ENCODE data around the gene MBL2.

The MBL2 gene

GRCh38 chr10:52742731-52743130, 29.9 kb downstream of the MBL2 start:
- Histone ChIP-seq H3K27me3 (ENCODE audit: control insufficient read depth, insufficient read depth, low read length, poor library complexity, severe bottlenecking) (no peaks in the 10 kb centered on the region), H3K4me1 (ENCODE audit: control insufficient read depth, insufficient read depth, low read length) (no peaks in the 10 kb centered on the region), H3K9me3 (ENCODE audit: control insufficient read depth, low read length) (no peaks in the 10 kb centered on the region), H3K36me3 (ENCODE audit: control insufficient read depth, insufficient read depth, low read length) (no peaks in the 10 kb centered on the region), H3K27ac (ENCODE audit: insufficient read depth, low read depth, low read length, poor library complexity, severe bottlenecking) (no peak overlapping the region), H3K4me3 (ENCODE audit: insufficient read depth, low read depth, low read length) (no peak overlapping the region)
- WGBS, 2 experiments = 88 to 92% methylated on average over 3 of the region's 3 CpGs

- H3K36me3 ChIP-seq (ENCODE audit: control insufficient read depth, insufficient read depth, low read length) = no peaks in the 10 kb centered on the region
Measured at GRCh38 chr10:52741851-52742250, 30.7 kb downstream of the MBL2 start.

GRCh38 chr10:52740913-52741675, 31.5 kb downstream of the MBL2 start:
- no peak overlapping the region for H3K27ac ChIP-seq (ENCODE audit: insufficient read depth, low read depth, low read length, poor library complexity, severe bottlenecking)
- H3K4me3 ChIP-seq (ENCODE audit: insufficient read depth, low read depth, low read length) = no peak overlapping the region
- H3K4me1 ChIP-seq (ENCODE audit: control insufficient read depth, insufficient read depth, low read length) = no peaks in the 10 kb centered on the region
- no peaks in the 10 kb centered on the region for H3K27me3 ChIP-seq (ENCODE audit: control insufficient read depth, insufficient read depth, low read length, poor library complexity, severe bottlenecking)
- H3K36me3 ChIP-seq (ENCODE audit: control insufficient read depth, insufficient read depth, low read length) = no peaks in the 10 kb centered on the region
- 81 to 83% methylated on average over 5 of the region's 5 CpGs for WGBS, 2 experiments
- H3K9me3 ChIP-seq (ENCODE audit: control insufficient read depth, low read length) = peaks cover 2% of the 10 kb centered on the region

More at GRCh38 chr10:52741851-52742250, 30.7 kb downstream of the MBL2 start:
- Histone ChIP-seq H3K27ac (ENCODE audit: insufficient read depth, low read depth, low read length, poor library complexity, severe bottlenecking) (no peak overlapping the region), H3K9me3 (ENCODE audit: control insufficient read depth, low read length) (peaks cover 2% of the 10 kb centered on the region), H3K4me1 (ENCODE audit: control insufficient read depth, insufficient read depth, low read length) (no peaks in the 10 kb centered on the region), H3K27me3 (ENCODE audit: control insufficient read depth, insufficient read depth, low read length, poor library complexity, severe bottlenecking) (no peaks in the 10 kb centered on the region), H3K4me3 (ENCODE audit: insufficient read depth, low read depth, low read length) (no peak overlapping the region)
- WGBS, 2 experiments = 93 to 95% methylated on average over 2 of the region's 2 CpGs

GRCh38 chr10:52740155-52740549, 32.4 kb downstream of the MBL2 start:
- no peaks in the 10 kb centered on the region for H3K4me1 ChIP-seq (ENCODE audit: control insufficient read depth, insufficient read depth, low read length)
- no peak overlapping the region for H3K4me3 ChIP-seq (ENCODE audit: insufficient read depth, low read depth, low read length)
- peaks cover 2% of the 10 kb centered on the region for H3K9me3 ChIP-seq (ENCODE audit: control insufficient read depth, low read length)
- H3K27ac ChIP-seq (ENCODE audit: insufficient read depth, low read depth, low read length, poor library complexity, severe bottlenecking) = no peak overlapping the region
- H3K36me3 ChIP-seq (ENCODE audit: control insufficient read depth, insufficient read depth, low read length) = no peaks in the 10 kb centered on the region
- no peaks in the 10 kb centered on the region for H3K27me3 ChIP-seq (ENCODE audit: control insufficient read depth, insufficient read depth, low read length, poor library complexity, severe bottlenecking)
- 87 to 91% methylated on average over 1 of the region's 1 CpG for WGBS, 2 experiments

- 74 to 75% methylated on average over 3 of the region's 3 CpGs for WGBS, 2 experiments
- H3K27ac ChIP-seq (ENCODE audit: insufficient read depth, low read depth, low read length, poor library complexity, severe bottlenecking) = no peak overlapping the region
- H3K27me3 ChIP-seq (ENCODE audit: control insufficient read depth, insufficient read depth, low read length, poor library complexity, severe bottlenecking) = no peaks in the 10 kb centered on the region
- no peak overlapping the region for H3K4me3 ChIP-seq (ENCODE audit: insufficient read depth, low read depth, low read length)
- peaks cover 2% of the 10 kb centered on the region for H3K9me3 ChIP-seq (ENCODE audit: control insufficient read depth, low read length)
- H3K4me1 ChIP-seq (ENCODE audit: control insufficient read depth, insufficient read depth, low read length) = no peaks in the 10 kb centered on the region
- H3K36me3 ChIP-seq (ENCODE audit: control insufficient read depth, insufficient read depth, low read length) = no peaks in the 10 kb centered on the region
Measured at GRCh38 chr10:52739380-52740154, 33.0 kb downstream of the MBL2 start.

GRCh38 chr10:52738951-52739350, 33.6 kb downstream of the MBL2 start:
- H3K4me3 ChIP-seq (ENCODE audit: insufficient read depth, low read depth, low read length) = no peak overlapping the region
- no peaks in the 10 kb centered on the region for H3K36me3 ChIP-seq (ENCODE audit: control insufficient read depth, insufficient read depth, low read length)
- no peaks in the 10 kb centered on the region for H3K4me1 ChIP-seq (ENCODE audit: control insufficient read depth, insufficient read depth, low read length)
- peaks cover 2% of the 10 kb centered on the region for H3K9me3 ChIP-seq (ENCODE audit: control insufficient read depth, low read length)
- WGBS, 2 experiments = 92 to 95% methylated on average over 5 of the region's 5 CpGs
- H3K27ac ChIP-seq (ENCODE audit: insufficient read depth, low read depth, low read length, poor library complexity, severe bottlenecking) = no peak overlapping the region
- no peaks in the 10 kb centered on the region for H3K27me3 ChIP-seq (ENCODE audit: control insufficient read depth, insufficient read depth, low read length, poor library complexity, severe bottlenecking)

- H3K36me3 ChIP-seq (ENCODE audit: control insufficient read depth, insufficient read depth, low read length) = no peaks in the 10 kb centered on the region
- no peaks in the 10 kb centered on the region for H3K27me3 ChIP-seq (ENCODE audit: control insufficient read depth, insufficient read depth, low read length, poor library complexity, severe bottlenecking)
- no peak overlapping the region for H3K27ac ChIP-seq (ENCODE audit: insufficient read depth, low read depth, low read length, poor library complexity, severe bottlenecking)
- no peaks in the 10 kb centered on the region for H3K4me1 ChIP-seq (ENCODE audit: control insufficient read depth, insufficient read depth, low read length)
- 67 to 93% methylated on average over 4 to 8 of the region's 9 CpGs for WGBS, 2 experiments
- no peak overlapping the region for H3K4me3 ChIP-seq (ENCODE audit: insufficient read depth, low read depth, low read length)
- H3K9me3 ChIP-seq (ENCODE audit: control insufficient read depth, low read length) = no peaks in the 10 kb centered on the region
Measured at GRCh38 chr10:52729271-52730104, 43.1 kb downstream of the MBL2 start.

- Histone ChIP-seq H3K36me3 (ENCODE audit: control insufficient read depth, insufficient read depth, low read length) (no peaks in the 10 kb centered on the region), H3K27ac (ENCODE audit: insufficient read depth, low read depth, low read length, poor library complexity, severe bottlenecking) (no peak overlapping the region), H3K4me1 (ENCODE audit: control insufficient read depth, insufficient read depth, low read length) (no peaks in the 10 kb centered on the region), H3K9me3 (ENCODE audit: control insufficient read depth, low read length) (no peaks in the 10 kb centered on the region), H3K4me3 (ENCODE audit: insufficient read depth, low read depth, low read length) (no peak overlapping the region), H3K27me3 (ENCODE audit: control insufficient read depth, insufficient read depth, low read length, poor library complexity, severe bottlenecking) (no peaks in the 10 kb centered on the region)
- 91 to 99% methylated on average over 3 of the region's 4 CpGs for WGBS, 2 experiments
Measured at GRCh38 chr10:52720018-52720417, 52.6 kb downstream of the MBL2 start.
